GM12878 (cell line): ENCODE data around the gene CAB39. TPM values are rescaled to one million over a fixed set of nuclear protein-coding genes. Genes with fewer than 3 reads are reported as not detected.

Experiments used
- ATAC-seq: fragments of 200-7000 bp; cut with Tn5 transposase; 3 replicates; pipeline ENCODE4 v1.9.1; 2020; ENCODE audit warnings: mild to moderate bottlenecking, moderate library complexity
- BruUV-seq: library from RNA; stranded (reverse); fragments of 400-500 nt; replicated peaks from 2 replicates; lab custom pipeline; 2021; lab: Mats Ljungman, UMichigan
- CTCF ChIA-PET: fragments of 300-600 bp; sonication (Branson Sonifier 250); formaldehyde crosslinking; extraction: SDS; loops from one replicate; lab custom pipeline; 2021; ENCODE audit warnings: inconsistent platforms; lab: Yijun Ruan, JAX
- POLR2A ChIA-PET: fragments of 350-600 bp; formaldehyde crosslinking; extraction: SDS; loops from one replicate; lab custom pipeline; 2021; ENCODE audit warnings: inconsistent platforms; lab: Charles Lee
- RAD21 ChIA-PET: fragments of 300-600 bp; sonication (Branson Sonifier 250); formaldehyde crosslinking; loops from one replicate; lab custom pipeline; 2023; ENCODE audit warnings: antibody characterized with exemption; ENCODE audit not compliant: unreplicated experiment; lab: Charles Lee
- SMC1A ChIA-PET: fragments of 300-600 bp; sonication (Branson Sonifier 250); formaldehyde crosslinking; loops from one replicate; lab custom pipeline; 2023; ENCODE audit not compliant: unreplicated experiment, uncharacterized antibody; lab: Charles Lee
- DNase-seq: peaks from one replicate; pipeline ENCODE4 v3.0.0-alpha.2; 2011; ENCODE audit warnings: low read depth, low spot score
- FAIRE-seq: peaks from 3 replicates; lab custom pipeline; 2011; peaks lifted over from hg19 to GRCh38; lab: Jason Lieb, UNC
- H2AFZ ChIP-seq: 2 replicates; pipeline ENCODE4 v1.6.0; 2011; ENCODE audit warnings: low read depth, low read length, control low read depth; ENCODE audit not compliant: control insufficient read depth
- H3K27ac ChIP-seq: 2 replicates; pipeline ENCODE4 v1.5.1; 2011; ENCODE audit warnings: control low read depth; ENCODE audit not compliant: control insufficient read depth, insufficient read depth
- H3K27me3 ChIP-seq, 2 experiments: replicated peaks in 1 of 2; 2 replicates each; pipeline versions ENCODE4 v1.6.0 to v1.6.1; 2011; ENCODE audit warnings: low read length in 1 of 2; ENCODE audit not compliant: control insufficient read depth in 2 of 2, insufficient read depth in 2 of 2
- H3K36me3 ChIP-seq, 2 experiments: 2 replicates each; pipeline ENCODE4 v1.5.1; 2011; ENCODE audit warnings: low read length in 1 of 2; ENCODE audit not compliant: control insufficient read depth in 2 of 2, insufficient read depth in 2 of 2
- H3K4me1 ChIP-seq: 2 replicates; pipeline ENCODE4 v1.6.1; 2011; ENCODE audit warnings: mild to moderate bottlenecking, low read length, moderate library complexity, mixed read lengths; ENCODE audit not compliant: control insufficient read depth, insufficient read depth
- H3K4me2 ChIP-seq: 2 replicates; pipeline ENCODE4 v1.6.0; 2011; ENCODE audit warnings: control low read depth; ENCODE audit not compliant: control insufficient read depth, insufficient read depth
- H3K4me3 ChIP-seq: fragments of 200-600 bp; sonication (generic); 2 replicates; pipeline ENCODE4 v1.5.1; 2016
- H3K79me2 ChIP-seq: 2 replicates; pipeline ENCODE4 v1.6.0; 2011; ENCODE audit warnings: low read length; ENCODE audit not compliant: control insufficient read depth, insufficient read depth
- H3K9ac ChIP-seq: 2 replicates; pipeline ENCODE4 v1.8.0; 2011; ENCODE audit warnings: low read length, control low read depth, mixed read lengths; ENCODE audit not compliant: control insufficient read depth, insufficient read depth
- H3K9me3 ChIP-seq: replicated peaks from 3 replicates; pipeline ENCODE4 v1.5.1; 2011; ENCODE audit warnings: mild to moderate bottlenecking, low read length; ENCODE audit not compliant: control insufficient read depth, insufficient read depth
- H4K20me1 ChIP-seq: 2 replicates; pipeline ENCODE4 v1.6.0; 2011; ENCODE audit not compliant: control insufficient read depth, insufficient read depth
- ATF2 ChIP-seq: IDR thresholded peaks from 2 replicates; pipeline ENCODE4 v1.6.1; 2012; ENCODE audit warnings: low read length, inconsistent platforms
- ATF7 ChIP-seq: fragments of 450-650 bp; IDR thresholded peaks from 2 replicates; pipeline ENCODE4 v1.6.1; 2016; ENCODE audit warnings: low read depth, mild to moderate bottlenecking
- BCLAF1 ChIP-seq: fragments of 450-650 bp; IDR thresholded peaks from 2 replicates; pipeline ENCODE4 v1.6.1; 2017; ENCODE audit warnings: antibody characterized with exemption, mild to moderate bottlenecking, moderate library complexity
- BMI1 ChIP-seq: fragments of 450-650 bp; IDR thresholded peaks from 2 replicates; pipeline ENCODE4 v1.6.1; 2016; ENCODE audit warnings: mild to moderate bottlenecking, moderate library complexity, borderline replicate concordance
- EGR1 ChIP-seq, 2 experiments: IDR thresholded peaks; 1 replicate in 1 of 2; 2 replicates in 1 of 2; pipeline ENCODE4 v1.6.1; 2011 to 2012; ENCODE audit warnings: low read depth in 2 of 2, low read length in 2 of 2, borderline replicate concordance in 1 of 2, mild to moderate bottlenecking in 1 of 2, moderate library complexity in 1 of 2
- ETV6 ChIP-seq, 2 experiments: fragments of 450-650 bp in 1 of 2; IDR thresholded peaks in 1 of 2; conservative IDR thresholded peaks in 1 of 2; 2 replicates each; pipeline ENCODE4 v1.6.1; 2014; ENCODE audit warnings: antibody characterized with exemption in 1 of 2, borderline replicate concordance in 1 of 2, low read depth in 1 of 2, mild to moderate bottlenecking in 1 of 2, moderate library complexity in 1 of 2
- HDAC2 ChIP-seq: fragments of 200-600 bp; sonication (generic); IDR thresholded peaks from 2 replicates; pipeline ENCODE4 v1.6.1; 2017
- HDAC6 ChIP-seq: fragments of 200-600 bp; sonication (generic); IDR thresholded peaks from one replicate; pipeline ENCODE4 v1.8.0; 2017; ENCODE audit warnings: antibody characterized with exemption; ENCODE audit not compliant: unreplicated experiment
- KDM1A ChIP-seq: fragments of 200-600 bp; sonication (generic); IDR thresholded peaks from 2 replicates; pipeline ENCODE4 v1.6.1; 2016; ENCODE audit warnings: borderline replicate concordance
- MEF2A ChIP-seq: IDR thresholded peaks from 2 replicates; pipeline ENCODE4 v1.6.1; 2011; ENCODE audit warnings: low read depth, mild to moderate bottlenecking, low read length, moderate library complexity; ENCODE audit not compliant: insufficient read depth
- PAX5 ChIP-seq: IDR thresholded peaks from 2 replicates; pipeline ENCODE4 v1.6.1; 2011; ENCODE audit warnings: low read depth, low read length, borderline replicate concordance
- whole genome bisulfite sequencing: methylation state at CpG from one replicate; pipeline ENCODE4 v1.1.6; 2016; ENCODE audit warnings: low lambda C conversion rate; ENCODE audit not compliant: insufficient replicate concordance, insufficient coverage; ENCODE audit errors: missing lambda C conversion rate; 5-methylcytosine and 5-hydroxymethylcytosine counted together
- in situ Hi-C: fragments of 300-500 bp; cut with MboI; formaldehyde crosslinking; loops from 9 replicates; pipeline ENCODE4 v1.14.3; 2018; ENCODE audit warnings: mixed read lengths
- intact Hi-C: fragments of 100-400 bp; cut with micrococcal nuclease; formaldehyde crosslinking; loops from one replicate; pipeline ENCODE4 v1.14.2; 2022; ENCODE audit not compliant: unreplicated experiment
- polyA plus RNA-seq, 11 experiments: library from polyadenylated mRNA; depleted of rRNA in 4 of 11; unstranded in 6 of 11; stranded (reverse) in 5 of 11; fragments of >200 nt; fragmentation: Nextera tagmentation in 4 of 11; fragmentation: Illumina TruSeq in 1 of 11; extraction: Ambion mirVana in 4 of 11; extraction: Trizol in 1 of 11; gene quantifications; 1 replicate in 1 of 11; 2 replicates in 10 of 11; pipeline versions ENCODE4 v1.2.1 to v1.2.3, GENCODE V29; 2011 to 2016; ENCODE audit warnings: inconsistent platforms in 2 of 11, missing spikeins in 2 of 11, low read depth in 1 of 11
- total RNA-seq, 4 experiments: library from RNA; depleted of rRNA in 3 of 4; stranded (reverse); fragments of >200 nt in 3 of 4; fragmentation: Illumina TruSeq in 1 of 4; extraction: Trizol in 1 of 4; gene quantifications; 2 replicates each; pipeline versions ENCODE4 v1.2.1 to v1.2.3, GENCODE V29; 2013 to 2021
- TF ChIP-seq, protein P1 (sequence below): fragments of 450-650 bp; IDR thresholded peaks from 2 replicates; pipeline ENCODE4 v1.6.1; 2016; ENCODE audit warnings: mild to moderate bottlenecking

Gene CAB39
- total and polyA plus RNA-seq, 10 of the 15 experiments (the other 5 are each of a cell fraction or from before 2014, with no cell fraction given) = 13.3 to 129 (median 62.9) TPM

DNA sequence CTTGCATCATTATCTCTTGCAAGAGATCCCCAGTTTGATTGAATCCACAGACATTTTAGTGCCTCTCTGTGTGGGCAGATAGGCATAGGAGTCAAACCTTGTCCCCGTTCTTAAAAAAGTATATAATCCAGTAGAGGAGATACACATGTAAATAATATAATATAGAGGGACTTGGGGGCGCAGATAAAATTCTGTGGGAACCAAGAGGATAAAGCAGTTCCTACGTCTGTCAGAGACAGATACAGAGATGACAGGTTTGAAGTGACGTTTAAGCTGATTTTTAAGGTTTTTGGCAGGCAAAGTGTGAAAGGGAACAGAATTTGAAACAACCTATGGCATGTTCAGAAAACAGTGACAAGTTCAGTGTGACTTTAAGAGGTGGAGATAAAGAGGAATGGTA lies 63.1 kb downstream of the CAB39 start:
- peaks cover 29% of the 10 kb centered on the region for H3K79me2 ChIP-seq
- H4K20me1 ChIP-seq = no peaks in the 10 kb centered on the region
- ChIA-PET POLR2A (interaction anchor here (0.6 to 1.0 kb wide), 2 partner anchors 37 to 712 kb away, joined by 3 read pairs; no protein-coding TSS in a partner anchor), RAD21 (interaction anchor here (0.7 to 2.2 kb wide), 2 partner anchors 22 to 49 kb away, joined by 3 to 7 read pairs; no protein-coding TSS in a partner anchor), CTCF (interaction anchor here (1.1 to 1.6 kb wide), 2 partner anchors 11 to 48 kb away, joined by 4 to 6 read pairs; no protein-coding TSS in a partner anchor)
- intact Hi-C loops (loop anchor here (5.0 kb wide), 1 partner anchor 113 kb away; no protein-coding TSS in a partner anchor), in situ Hi-C loops (no loop called here)
- no peaks in the 10 kb centered on the region for H3K27me3 ChIP-seq
- H2AFZ ChIP-seq = no peak overlapping the region
- H3K27ac ChIP-seq = no peak overlapping the region
- H3K4me3 ChIP-seq = no peak overlapping the region
- no peak for ATAC-seq
- H3K9me3 ChIP-seq = no peaks in the 10 kb centered on the region; the same call in 2 of the 3 replicates
- peaks cover 18% of the 10 kb centered on the region for H3K4me1 ChIP-seq
- H3K36me3 ChIP-seq = peaks cover 2 to 19% of the 10 kb centered on the region in 2 experiments
- no peak overlapping the region for H3K9ac ChIP-seq
- no peak overlapping the region for H3K4me2 ChIP-seq
- BruUV-seq = no TSS peak
- no peak for FAIRE-seq
- no peak for TF ChIP-seq ATF2
- TF ChIP-seq MEF2A = no peak
- TF ChIP-seq HDAC2 = no peak
- TF ChIP-seq, protein P1, sequence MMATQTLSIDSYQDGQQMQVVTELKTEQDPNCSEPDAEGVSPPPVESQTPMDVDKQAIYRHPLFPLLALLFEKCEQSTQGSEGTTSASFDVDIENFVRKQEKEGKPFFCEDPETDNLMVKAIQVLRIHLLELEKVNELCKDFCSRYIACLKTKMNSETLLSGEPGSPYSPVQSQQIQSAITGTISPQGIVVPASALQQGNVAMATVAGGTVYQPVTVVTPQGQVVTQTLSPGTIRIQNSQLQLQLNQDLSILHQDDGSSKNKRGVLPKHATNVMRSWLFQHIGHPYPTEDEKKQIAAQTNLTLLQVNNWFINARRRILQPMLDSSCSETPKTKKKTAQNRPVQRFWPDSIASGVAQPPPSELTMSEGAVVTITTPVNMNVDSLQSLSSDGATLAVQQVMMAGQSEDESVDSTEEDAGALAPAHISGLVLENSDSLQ = no peak
- no peak for TF ChIP-seq ATF7
- TF ChIP-seq KDM1A = no peak
- no peak for TF ChIP-seq BMI1
- TF ChIP-seq PAX5 = no peak
- TF ChIP-seq EGR1 (IDR thresholded peaks at IDR 0.05; ENCODE audit: borderline replicate concordance in 1 of 2, low read depth in 2 of 2, low read length in 2 of 2) = no peak
- TF ChIP-seq HDAC6 = no peak
- no peak for TF ChIP-seq ETV6 (conservative IDR thresholded peaks at IDR 0.05 in 1 of 2, IDR thresholded peaks at IDR 0.05 in 1 of 2; ENCODE audit: borderline replicate concordance in 1 of 2, low read depth in 1 of 2)
- no peak for TF ChIP-seq BCLAF1
- TF ChIP-seq, all 136 proteins: peak for 0
- WGBS = 90% methylated on average over 4 of the region's 4 CpGs
- no peak for DNase-seq
- SMC1A ChIA-PET = interaction anchor here (0.9 to 2.1 kb wide), 5 partner anchors 13 to 61 kb away, joined by 3 to 5 read pairs (median 4); no protein-coding TSS in a partner anchor
